Liver (tissue), 3 donors: ENCODE data around the gene DOCK1.

ENCODE experiments used
- EGR1 ChIP-seq, 2 donors: IDR thresholded peaks; 2 replicates each; pipeline ENCODE4 v1.6.1; 2016 to 2018; ENCODE audit warnings: antibody characterized with exemption in 2 of 2, low read depth in 2 of 2
- FOXA1 ChIP-seq: IDR thresholded peaks from 2 replicates; pipeline ENCODE4 v1.6.1; 2016; ENCODE audit warnings: antibody characterized with exemption
- FOXA2 ChIP-seq: IDR thresholded peaks from 2 replicates; pipeline ENCODE4 v1.6.1; 2016; ENCODE audit warnings: antibody characterized with exemption
- GABPA ChIP-seq, 2 donors: IDR thresholded peaks in 1 of 2; conservative IDR thresholded peaks in 1 of 2; 2 replicates each; pipeline ENCODE4 v1.6.1; 2016; ENCODE audit warnings: antibody characterized with exemption in 2 of 2, mild to moderate bottlenecking in 1 of 2, moderate library complexity in 1 of 2
- JUND ChIP-seq, 2 donors: IDR thresholded peaks; 2 replicates each; pipeline ENCODE4 v1.6.1; 2016; ENCODE audit warnings: antibody characterized with exemption in 2 of 2
- RAD21 ChIP-seq, 2 donors: IDR thresholded peaks; 2 replicates each; pipeline ENCODE4 v1.6.1; 2016; ENCODE audit warnings: antibody characterized with exemption in 2 of 2, mild to moderate bottlenecking in 2 of 2
- RXRA ChIP-seq, 2 donors: IDR thresholded peaks; 2 replicates each; pipeline ENCODE4 v1.6.1; 2017 to 2018; ENCODE audit warnings: antibody characterized with exemption in 2 of 2, mild to moderate bottlenecking in 1 of 2
- SP1 ChIP-seq: IDR thresholded peaks from 2 replicates; pipeline ENCODE4 v1.6.1; 2018; ENCODE audit warnings: antibody characterized with exemption, mild to moderate bottlenecking
- TAF1 ChIP-seq: conservative IDR thresholded peaks from 2 replicates; pipeline ENCODE4 v1.6.1; 2016; ENCODE audit warnings: antibody characterized with exemption, mild to moderate bottlenecking
- YY1 ChIP-seq: IDR thresholded peaks from 2 replicates; pipeline ENCODE4 v1.6.1; 2016; ENCODE audit warnings: antibody characterized with exemption, mild to moderate bottlenecking
- TF ChIP-seq, protein P1 (sequence below): fragments of 150-350 bp; IDR thresholded peaks from 2 replicates; pipeline ENCODE4 v1.5.1; 2017; ENCODE audit warnings: improper control_type of control experiment, low read depth, low read length; ENCODE audit not compliant: missing input control
- TF ChIP-seq, protein P2 (sequence below): IDR thresholded peaks from 2 replicates; pipeline ENCODE4 v1.6.1; 2016; ENCODE audit warnings: antibody characterized with exemption
- TF ChIP-seq, protein P3 (sequence below): IDR thresholded peaks from 2 replicates; pipeline ENCODE4 v1.6.1; 2016; ENCODE audit warnings: antibody characterized with exemption
- TF ChIP-seq, protein P4 (sequence below): IDR thresholded peaks from 2 replicates; pipeline ENCODE4 v1.6.1; 2016; ENCODE audit warnings: antibody characterized with exemption, mild to moderate bottlenecking
- donor health status: healthy.
- donor health status: healthy.

DNA sequence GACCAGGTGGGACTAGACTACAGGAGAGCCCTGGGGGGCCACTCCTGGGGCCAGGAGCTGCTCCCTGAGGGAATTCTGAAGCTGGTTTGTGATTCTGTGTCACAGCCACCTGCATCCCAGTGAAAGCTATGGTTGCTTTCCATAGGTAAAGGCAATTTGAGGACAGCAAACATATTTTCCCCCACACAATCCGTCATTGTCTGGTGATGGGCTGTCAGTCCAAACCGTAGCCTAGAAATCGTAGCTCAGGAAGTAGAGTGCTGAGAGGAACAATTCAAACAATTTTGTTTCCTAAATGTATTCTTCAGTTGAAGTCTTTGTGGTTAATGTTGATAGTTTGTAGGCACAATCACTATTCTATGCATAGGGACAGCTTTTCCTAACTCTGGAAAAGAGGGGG is 397.1 kb downstream of the DOCK1 start:
- TF ChIP-seq RAD21 (IDR thresholded peaks at IDR 0.05) (no peak), TAF1 (no peak), EGR1 (IDR thresholded peaks at IDR 0.05; ENCODE audit: low read depth in 2 of 2) (no peak), GABPA (IDR thresholded peaks at IDR 0.05 in 1 of 2, conservative IDR thresholded peaks at IDR 0.05 in 1 of 2) (no peak), YY1 (no peak), JUND (IDR thresholded peaks at IDR 0.05) (no peak), FOXA2 (no peak), SP1 (no peak), RXRA (IDR thresholded peaks at IDR 0.05) (no peak), FOXA1 (no peak)
- TF ChIP-seq, protein P1, sequence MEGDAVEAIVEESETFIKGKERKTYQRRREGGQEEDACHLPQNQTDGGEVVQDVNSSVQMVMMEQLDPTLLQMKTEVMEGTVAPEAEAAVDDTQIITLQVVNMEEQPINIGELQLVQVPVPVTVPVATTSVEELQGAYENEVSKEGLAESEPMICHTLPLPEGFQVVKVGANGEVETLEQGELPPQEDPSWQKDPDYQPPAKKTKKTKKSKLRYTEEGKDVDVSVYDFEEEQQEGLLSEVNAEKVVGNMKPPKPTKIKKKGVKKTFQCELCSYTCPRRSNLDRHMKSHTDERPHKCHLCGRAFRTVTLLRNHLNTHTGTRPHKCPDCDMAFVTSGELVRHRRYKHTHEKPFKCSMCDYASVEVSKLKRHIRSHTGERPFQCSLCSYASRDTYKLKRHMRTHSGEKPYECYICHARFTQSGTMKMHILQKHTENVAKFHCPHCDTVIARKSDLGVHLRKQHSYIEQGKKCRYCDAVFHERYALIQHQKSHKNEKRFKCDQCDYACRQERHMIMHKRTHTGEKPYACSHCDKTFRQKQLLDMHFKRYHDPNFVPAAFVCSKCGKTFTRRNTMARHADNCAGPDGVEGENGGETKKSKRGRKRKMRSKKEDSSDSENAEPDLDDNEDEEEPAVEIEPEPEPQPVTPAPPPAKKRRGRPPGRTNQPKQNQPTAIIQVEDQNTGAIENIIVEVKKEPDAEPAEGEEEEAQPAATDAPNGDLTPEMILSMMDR = no peak
- TF ChIP-seq, protein P2, sequence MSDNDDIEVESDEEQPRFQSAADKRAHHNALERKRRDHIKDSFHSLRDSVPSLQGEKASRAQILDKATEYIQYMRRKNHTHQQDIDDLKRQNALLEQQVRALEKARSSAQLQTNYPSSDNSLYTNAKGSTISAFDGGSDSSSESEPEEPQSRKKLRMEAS = no peak
- TF ChIP-seq, protein P3, sequence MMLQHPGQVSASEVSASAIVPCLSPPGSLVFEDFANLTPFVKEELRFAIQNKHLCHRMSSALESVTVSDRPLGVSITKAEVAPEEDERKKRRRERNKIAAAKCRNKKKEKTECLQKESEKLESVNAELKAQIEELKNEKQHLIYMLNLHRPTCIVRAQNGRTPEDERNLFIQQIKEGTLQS = no peak
- TF ChIP-seq, protein P4, sequence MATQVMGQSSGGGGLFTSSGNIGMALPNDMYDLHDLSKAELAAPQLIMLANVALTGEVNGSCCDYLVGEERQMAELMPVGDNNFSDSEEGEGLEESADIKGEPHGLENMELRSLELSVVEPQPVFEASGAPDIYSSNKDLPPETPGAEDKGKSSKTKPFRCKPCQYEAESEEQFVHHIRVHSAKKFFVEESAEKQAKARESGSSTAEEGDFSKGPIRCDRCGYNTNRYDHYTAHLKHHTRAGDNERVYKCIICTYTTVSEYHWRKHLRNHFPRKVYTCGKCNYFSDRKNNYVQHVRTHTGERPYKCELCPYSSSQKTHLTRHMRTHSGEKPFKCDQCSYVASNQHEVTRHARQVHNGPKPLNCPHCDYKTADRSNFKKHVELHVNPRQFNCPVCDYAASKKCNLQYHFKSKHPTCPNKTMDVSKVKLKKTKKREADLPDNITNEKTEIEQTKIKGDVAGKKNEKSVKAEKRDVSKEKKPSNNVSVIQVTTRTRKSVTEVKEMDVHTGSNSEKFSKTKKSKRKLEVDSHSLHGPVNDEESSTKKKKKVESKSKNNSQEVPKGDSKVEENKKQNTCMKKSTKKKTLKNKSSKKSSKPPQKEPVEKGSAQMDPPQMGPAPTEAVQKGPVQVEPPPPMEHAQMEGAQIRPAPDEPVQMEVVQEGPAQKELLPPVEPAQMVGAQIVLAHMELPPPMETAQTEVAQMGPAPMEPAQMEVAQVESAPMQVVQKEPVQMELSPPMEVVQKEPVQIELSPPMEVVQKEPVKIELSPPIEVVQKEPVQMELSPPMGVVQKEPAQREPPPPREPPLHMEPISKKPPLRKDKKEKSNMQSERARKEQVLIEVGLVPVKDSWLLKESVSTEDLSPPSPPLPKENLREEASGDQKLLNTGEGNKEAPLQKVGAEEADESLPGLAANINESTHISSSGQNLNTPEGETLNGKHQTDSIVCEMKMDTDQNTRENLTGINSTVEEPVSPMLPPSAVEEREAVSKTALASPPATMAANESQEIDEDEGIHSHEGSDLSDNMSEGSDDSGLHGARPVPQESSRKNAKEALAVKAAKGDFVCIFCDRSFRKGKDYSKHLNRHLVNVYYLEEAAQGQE = no peak
